ENCODE measurements around the gene MEF2A. TPM values are rescaled to one million over a fixed set of nuclear protein-coding genes. Genes with fewer than 3 reads are reported as not detected.
A peak's percentile ranks its signal among the peaks of the same experiment; 100 is the strongest.

MEF2A gene
- total and polyA plus RNA-seq, 2 donors (not counting 1 experiment from before 2014, with no cell fraction given): 44.0 to 102 TPM

GRCh38 chr15:99703603-99704443, 138.0 kb downstream of the MEF2A start:
- TF ChIP-seq CTCF (IDR thresholded peaks at IDR 0.05): no peak
- no peak for TF ChIP-seq EZH2 (IDR thresholded peaks at IDR 0.05; ENCODE audit: borderline replicate concordance, insufficient read depth, low read depth, low read length, poor library complexity, severe bottlenecking)
- peak; percentile 81 for DNase-seq
- Mint-ChIP-seq H3K9me3 (ENCODE audit: insufficient read depth) (no peaks in the 10 kb centered on the region), H3K27me3 (no peaks in the 10 kb centered on the region), H3K4me3 (peak overlapping the region; percentile 15), H3K4me1 (peaks cover 28% of the 10 kb centered on the region), H3K27ac (peak overlapping the region; percentile 69)
- Histone ChIP-seq H3K27me3 (replicated peaks in 1 of 4; ENCODE audit: control extremely low read depth in 1 of 4, control insufficient read depth in 3 of 4, insufficient read depth in 4 of 4, low read length in 3 of 4) (no peaks in the 10 kb centered on the region), H3K9ac (ENCODE audit: low read length) (peak overlapping the region; percentile 52), H3K4me1 (ENCODE audit: control insufficient read depth in 2 of 2, insufficient read depth in 2 of 2, low read length in 2 of 2) (peaks cover 15 to 18% of the 10 kb centered on the region in 2 donors), H4K20me1 (ENCODE audit: control insufficient read depth, insufficient read depth, low read length, poor library complexity, severe bottlenecking) (no peaks in the 10 kb centered on the region), H3K79me2 (ENCODE audit: control insufficient read depth, insufficient read depth, low read length) (peaks cover 4% of the 10 kb centered on the region), H3K36me3 (replicated peaks in 1 of 2; ENCODE audit: control extremely low read depth in 1 of 2, control insufficient read depth in 1 of 2, extremely low read depth in 1 of 2, insufficient read depth in 2 of 2, low read length in 1 of 2) (peaks cover 5 to 21% of the 10 kb centered on the region in 2 experiments), H3K9me3 (ENCODE audit: control extremely low read depth in 1 of 3, control insufficient read depth in 2 of 3, insufficient read depth in 1 of 3, low read length in 2 of 3) (no peaks in the 10 kb centered on the region), H3K4me3 (ENCODE audit: control extremely low read depth in 1 of 5, extremely low read depth in 1 of 5, insufficient read depth in 1 of 5, low read depth in 2 of 5, low read length in 4 of 5) (no peak overlapping the region), H3K4me2 (replicated peaks; ENCODE audit: low read depth, low read length, poor library complexity, severe bottlenecking) (peak overlapping the region; percentile 41), H2AFZ (ENCODE audit: insufficient read depth, low read depth, low read length, poor library complexity, severe bottlenecking) (peak overlapping the region; percentile 36), H3K27ac (ENCODE audit: low read length in 2 of 2) (peak overlapping the region; percentile 61 to 91)
- ChIA-PET POLR2A (interaction anchor here (1.3 to 1.8 kb wide), 3 partner anchors 13 to 431 kb away, joined by 3 to 7 read pairs (median 6); partner anchors contain the start of gene LYSMD4), CTCF (interaction anchor here (0.6 to 6.3 kb wide), 95 partner anchors 8 to 924 kb away, joined by 3 to 199 read pairs (median 5); partner anchors contain the start of genes LRRC28, LYSMD4 and MEF2A)
- intact Hi-C loops (cut with micrococcal nuclease): loop anchor here (1.0 to 5.0 kb wide), 9 partner anchors 29 to 602 kb away; partner anchors contain the start of genes LYSMD4 and MEF2A
- peak; percentile 78 for ATAC-seq (ENCODE audit: low read depth)
- WGBS (ENCODE audit: insufficient coverage): no CpG with 5 or more reads among the region's 7 CpGs
